Mucosa of rectum (tissue), 2 donors: ENCODE measurements around the gene ATM.

ENCODE experiments used
- H3K27ac ChIP-seq, 2 donors: one replicate each; pipeline ENCODE4 v1.7.0; 2013; ENCODE audit warnings: inconsistent platforms in 2 of 2, low read depth in 2 of 2, low read length in 2 of 2
- H3K27me3 ChIP-seq, 2 donors: one replicate each; pipeline ENCODE4 v1.7.0; 2013; ENCODE audit warnings: low read length in 2 of 2; ENCODE audit not compliant: control insufficient read depth in 2 of 2, insufficient read depth in 2 of 2
- H3K36me3 ChIP-seq, 2 donors: one replicate each; pipeline ENCODE4 v1.7.0; 2013; ENCODE audit warnings: low read length in 2 of 2; ENCODE audit not compliant: control insufficient read depth in 2 of 2, insufficient read depth in 2 of 2
- H3K4me1 ChIP-seq, 2 donors: one replicate each; pipeline ENCODE4 v1.7.0; 2013; ENCODE audit warnings: low read length in 2 of 2, mild to moderate bottlenecking in 1 of 2; ENCODE audit not compliant: control insufficient read depth in 2 of 2, insufficient read depth in 2 of 2
- H3K4me3 ChIP-seq, 2 donors: one replicate each; pipeline ENCODE4 v1.7.0; 2013; ENCODE audit warnings: low read length in 2 of 2
- H3K9ac ChIP-seq, 2 donors: one replicate each; pipeline ENCODE4 v1.7.0; 2013; ENCODE audit warnings: low read length in 2 of 2, low read depth in 1 of 2, mild to moderate bottlenecking in 1 of 2
- H3K9me3 ChIP-seq, 2 donors: one replicate each; pipeline ENCODE4 v1.7.0; 2013; ENCODE audit warnings: low read length in 2 of 2; ENCODE audit not compliant: control insufficient read depth in 2 of 2
- donor health status: healthy.
- donor health status: Normal muscosa, but diverticular disease.

Gene ATM

DNA sequence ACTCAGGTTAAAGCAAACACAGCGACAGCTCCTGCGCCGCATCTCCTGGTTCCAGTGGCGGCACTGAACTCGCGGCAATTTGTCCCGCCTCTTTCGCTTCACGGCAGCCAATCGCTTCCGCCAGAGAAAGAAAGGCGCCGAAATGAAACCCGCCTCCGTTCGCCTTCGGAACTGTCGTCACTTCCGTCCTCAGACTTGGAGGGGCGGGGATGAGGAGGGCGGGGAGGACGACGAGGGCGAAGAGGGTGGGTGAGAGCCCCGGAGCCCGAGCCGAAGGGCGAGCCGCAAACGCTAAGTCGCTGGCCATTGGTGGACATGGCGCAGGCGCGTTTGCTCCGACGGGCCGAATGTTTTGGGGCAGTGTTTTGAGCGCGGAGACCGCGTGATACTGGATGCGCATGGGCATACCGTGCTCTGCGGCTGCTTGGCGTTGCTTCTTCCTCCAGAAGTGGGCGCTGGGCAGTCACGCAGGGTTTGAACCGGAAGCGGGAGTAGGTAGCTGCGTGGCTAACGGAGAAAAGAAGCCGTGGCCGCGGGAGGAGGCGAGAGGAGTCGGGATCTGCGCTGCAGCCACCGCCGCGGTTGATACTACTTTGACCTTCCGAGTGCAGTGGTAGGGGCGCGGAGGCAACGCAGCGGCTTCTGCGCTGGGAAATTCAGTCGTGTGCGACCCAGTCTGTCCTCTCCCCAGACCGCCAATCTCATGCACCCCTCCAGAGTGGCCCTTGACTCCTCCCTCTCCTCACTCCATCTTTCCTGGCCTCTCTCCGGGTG lies at the start of gene ATM, which contains the start of gene NPAT:
ATM (plus strand) TSS at position 494 of the 774 bp plus-strand sequence. CDS start 4,558 bp downstream, outside the sequence.
NPAT (minus strand) TSS at position 65 of the 774 bp plus-strand sequence. CDS start 102 bp downstream, outside the sequence.
- Histone ChIP-seq H3K4me3 (peak within 1 kb of the TSS; percentile 96 to 99), H3K36me3 (peaks cover 0 to 2% of the 10 kb centered on the region in 2 donors), H3K4me1 (peaks cover 7 to 19% of the 10 kb centered on the region in 2 donors), H3K27me3 (no peaks in the 10 kb centered on the region), H3K27ac (peak within 1 kb of the TSS; percentile 97), H3K9me3 (no peaks in the 10 kb centered on the region), H3K9ac (peak within 1 kb of the TSS; percentile 94 to 98)

- Histone ChIP-seq H3K9me3 (no peaks in the 10 kb centered on the region), H3K4me1 (no peaks in the 10 kb centered on the region), H3K27me3 (no peaks in the 10 kb centered on the region), H3K9ac (no peak overlapping the region), H3K36me3 (peaks cover 19 to 35% of the 10 kb centered on the region in 2 donors), H3K4me3 (no peak overlapping the region), H3K27ac (no peak overlapping the region)
Observed at GRCh38 chr11:108177570-108177969, 45.3 kb upstream of the ATM start.

DNA sequence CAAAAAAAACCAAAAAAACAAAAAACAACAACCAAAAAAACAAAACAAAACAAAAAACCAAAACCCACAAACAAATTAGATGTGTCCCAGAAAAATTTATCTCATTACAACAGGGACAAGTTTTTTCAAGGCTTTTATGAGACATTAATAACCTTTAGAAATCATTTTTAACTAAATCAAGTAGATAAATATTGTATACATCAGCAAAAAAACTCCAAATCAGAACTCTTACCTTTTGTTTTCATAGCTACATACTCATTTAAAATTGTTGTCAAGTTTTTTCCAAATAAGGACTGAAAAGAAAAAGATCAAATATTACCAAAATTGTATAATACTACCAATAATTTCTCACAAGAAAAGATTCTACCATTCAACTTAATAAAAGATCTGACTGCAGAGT lies 29.1 kb upstream of the ATM start:
- Histone ChIP-seq H3K4me1 (no peaks in the 10 kb centered on the region), H3K9me3 (no peaks in the 10 kb centered on the region), H3K36me3 (peaks cover 27 to 32% of the 10 kb centered on the region in 2 donors), H3K27me3 (no peaks in the 10 kb centered on the region), H3K27ac (no peak overlapping the region), H3K4me3 (no peak overlapping the region), H3K9ac (no peak overlapping the region)

DNA sequence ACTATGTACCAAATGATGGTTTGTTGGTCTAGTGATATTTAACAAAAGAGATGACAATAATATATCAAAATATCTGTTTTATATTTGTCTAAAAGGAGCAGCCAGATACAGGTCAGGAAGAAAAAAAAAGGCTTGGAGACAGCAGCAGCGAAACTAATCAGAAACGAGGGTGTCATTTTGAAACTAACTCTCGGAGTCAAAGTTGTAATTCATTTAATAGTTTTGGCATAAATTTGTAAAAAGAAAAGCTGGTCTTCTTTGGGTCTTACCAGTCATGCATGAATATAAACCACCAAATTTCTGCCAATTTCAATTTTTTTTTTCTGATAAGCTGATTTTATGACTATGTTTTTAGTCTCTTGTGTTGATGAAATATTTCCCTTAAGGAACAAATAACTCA lies 26.0 kb upstream of the ATM start:
- H3K27ac ChIP-seq: no peak overlapping the region
- H3K4me1 ChIP-seq: no peaks in the 10 kb centered on the region
- peaks cover 10 to 18% of the 10 kb centered on the region in 2 donors for H3K36me3 ChIP-seq
- no peaks in the 10 kb centered on the region for H3K9me3 ChIP-seq
- H3K4me3 ChIP-seq: no peak overlapping the region
- no peaks in the 10 kb centered on the region for H3K27me3 ChIP-seq
- H3K9ac ChIP-seq: no peak overlapping the region

DNA sequence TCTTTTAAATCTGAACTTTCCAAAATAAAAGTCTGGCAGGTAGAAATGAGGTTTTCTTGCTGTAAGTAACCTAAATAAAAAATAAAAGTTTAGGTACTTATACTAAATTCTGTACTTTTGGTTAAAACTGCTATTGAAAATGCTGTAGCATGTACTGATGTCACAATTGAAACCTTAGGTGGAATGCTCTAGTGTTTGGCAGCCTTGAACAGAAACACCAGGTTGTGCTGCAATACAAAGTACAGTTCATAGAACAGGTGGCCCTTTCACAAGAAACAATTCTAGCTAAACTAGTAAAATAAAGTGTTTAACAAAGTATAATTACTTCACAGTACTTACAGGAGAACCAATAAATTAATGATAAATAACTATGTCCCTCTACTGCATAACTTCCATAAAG lies 25.5 kb upstream of the ATM start:
- H3K36me3 ChIP-seq: peaks cover 7 to 17% of the 10 kb centered on the region in 2 donors
- H3K9me3 ChIP-seq: no peaks in the 10 kb centered on the region
- no peaks in the 10 kb centered on the region for H3K27me3 ChIP-seq
- no peak overlapping the region for H3K9ac ChIP-seq
- no peak overlapping the region for H3K27ac ChIP-seq
- H3K4me1 ChIP-seq: no peaks in the 10 kb centered on the region
- no peak overlapping the region for H3K4me3 ChIP-seq

- Histone ChIP-seq H3K4me3 (no peak overlapping the region), H3K36me3 (peaks cover 7 to 15% of the 10 kb centered on the region in 2 donors), H3K27ac (no peak overlapping the region), H3K9me3 (no peaks in the 10 kb centered on the region), H3K27me3 (no peaks in the 10 kb centered on the region), H3K9ac (no peak overlapping the region), H3K4me1 (no peaks in the 10 kb centered on the region)
Observed at GRCh38 chr11:108198833-108199232, 24.0 kb upstream of the ATM start.

GRCh38 chr11:108199446-108200321 lies 23.2 kb upstream of the ATM start:
- Histone ChIP-seq H3K9ac (peak overlapping the region in 1 of 2 donors; percentile 42), H3K4me1 (no peaks in the 10 kb centered on the region), H3K27ac (no peak overlapping the region), H3K27me3 (no peaks in the 10 kb centered on the region), H3K9me3 (no peaks in the 10 kb centered on the region), H3K36me3 (peaks cover 7 to 18% of the 10 kb centered on the region in 2 donors), H3K4me3 (no peak overlapping the region)

DNA sequence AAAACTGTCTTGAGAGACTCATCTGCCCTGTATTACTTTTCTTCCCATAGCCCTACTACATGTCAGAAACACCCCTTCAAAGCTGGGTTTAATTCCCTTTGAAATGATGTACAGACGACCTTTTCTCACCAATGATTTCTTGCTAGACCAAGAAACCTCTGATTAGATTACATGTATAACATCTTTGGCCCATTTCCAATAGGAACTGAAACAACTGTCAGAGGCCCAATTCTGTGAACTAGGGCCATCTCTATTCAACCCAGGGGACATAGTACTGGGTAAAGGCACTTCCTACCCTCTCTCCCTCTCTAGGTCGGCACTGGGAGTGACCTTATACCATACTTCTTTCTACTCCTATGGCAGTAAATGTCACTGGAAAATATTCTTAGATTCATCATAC lies 19.8 kb upstream of the ATM start:
- H3K36me3 ChIP-seq: peaks cover 19 to 34% of the 10 kb centered on the region in 2 donors
- H3K9ac ChIP-seq: no peak overlapping the region
- H3K9me3 ChIP-seq: peaks cover 0 to 11% of the 10 kb centered on the region in 2 donors
- no peak overlapping the region for H3K27ac ChIP-seq
- no peaks in the 10 kb centered on the region for H3K27me3 ChIP-seq
- no peak overlapping the region for H3K4me3 ChIP-seq
- no peaks in the 10 kb centered on the region for H3K4me1 ChIP-seq

- Histone ChIP-seq H3K27ac (no peak overlapping the region), H3K9me3 (peaks cover 0 to 11% of the 10 kb centered on the region in 2 donors), H3K4me1 (no peaks in the 10 kb centered on the region), H3K36me3 (peaks cover 19 to 38% of the 10 kb centered on the region in 2 donors), H3K27me3 (no peaks in the 10 kb centered on the region), H3K4me3 (no peak overlapping the region), H3K9ac (no peak overlapping the region)
Observed at GRCh38 chr11:108204376-108204775, 18.5 kb upstream of the ATM start.
